GM18498 (cell line): ENCODE measurements around the gene HIC1.

Experiments used
- ATAC-seq: cut with Tn5 transposase; IDR thresholded peaks from one replicate; pipeline ENCODE4 v1.9.1; 2021; ENCODE audit warnings: mild to moderate bottlenecking, moderate library complexity; ENCODE audit not compliant: unreplicated experiment

Gene HIC1

DNA sequence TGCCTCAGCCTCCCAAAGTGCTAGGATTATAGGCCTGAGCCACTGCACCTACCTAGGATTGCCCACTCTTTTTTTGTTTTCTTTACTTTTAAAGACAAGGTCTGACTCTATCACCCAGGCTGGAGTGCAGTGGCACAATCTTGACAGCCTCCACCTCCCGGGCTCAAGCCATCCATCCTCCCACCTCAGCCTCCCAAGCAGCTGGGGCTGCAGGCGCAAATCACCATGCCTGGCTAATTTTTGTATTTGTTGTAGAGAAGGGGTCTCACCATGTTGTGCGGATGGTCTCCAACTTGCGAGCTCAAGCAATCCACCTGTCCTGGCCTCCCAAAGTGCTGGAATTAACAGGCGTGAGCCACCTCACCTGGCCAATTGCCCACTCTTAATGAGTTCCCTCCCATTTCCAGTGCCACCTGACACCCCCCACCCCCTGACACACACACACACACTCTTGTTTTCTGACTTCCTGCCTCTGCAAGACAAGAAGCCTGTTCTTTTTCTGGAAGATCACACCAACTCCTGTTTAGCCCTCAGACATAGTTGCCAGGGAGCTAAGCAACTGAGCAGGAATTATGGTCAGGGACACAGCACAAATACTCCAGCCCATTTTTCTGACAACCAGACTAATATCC, 10.5 kb upstream of the HIC1 start:
- ATAC-seq = no peak

DNA sequence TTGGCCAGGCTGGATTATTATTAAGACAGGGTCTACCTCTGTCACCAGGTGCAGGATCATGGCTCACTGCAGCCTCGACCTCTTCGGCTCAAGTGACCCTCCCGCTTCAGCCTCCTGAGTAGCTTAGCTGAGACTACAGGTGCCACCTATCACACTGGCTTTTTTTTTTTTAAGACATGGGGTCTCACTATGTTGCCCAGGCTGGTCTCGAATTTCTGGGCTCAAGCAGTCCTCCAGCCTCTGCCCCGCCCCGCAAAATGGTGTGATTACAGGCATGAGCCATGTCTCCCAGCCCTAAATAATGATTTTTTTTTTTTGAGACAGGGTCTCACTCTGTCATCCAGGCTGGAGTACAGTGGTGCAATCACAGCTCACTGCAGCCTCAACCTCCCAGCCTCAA, 7.3 kb upstream of the HIC1 start:
- no peak for ATAC-seq

DNA sequence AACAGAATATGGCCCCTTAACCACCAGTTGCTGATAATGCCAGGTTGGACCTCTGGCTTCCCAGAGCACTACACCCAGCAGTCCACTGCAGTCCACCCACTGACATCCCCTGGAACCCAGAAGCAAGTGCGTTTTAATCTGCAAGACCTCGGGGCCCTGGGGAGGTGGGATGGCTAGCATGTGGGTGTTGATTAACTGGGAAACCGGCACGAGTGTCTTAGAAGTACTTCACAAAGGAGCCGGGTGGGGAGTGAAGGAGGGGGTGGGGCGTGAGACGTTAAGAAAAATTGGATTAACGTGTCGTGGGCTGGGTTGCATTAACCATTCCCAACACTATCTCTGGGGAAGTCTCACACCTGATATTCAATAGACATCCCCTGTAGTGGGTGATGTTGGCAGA, 6.1 kb upstream of the HIC1 start:
- ATAC-seq = no peak

- ATAC-seq = peak; percentile 57
These were observed 5.3 kb upstream of the HIC1 start for GRCh38 chr17:2049333-2050299.

GRCh38 chr17:2050300-2051060, 4.4 kb upstream of the HIC1 start:
- peak; percentile 19 for ATAC-seq

DNA sequence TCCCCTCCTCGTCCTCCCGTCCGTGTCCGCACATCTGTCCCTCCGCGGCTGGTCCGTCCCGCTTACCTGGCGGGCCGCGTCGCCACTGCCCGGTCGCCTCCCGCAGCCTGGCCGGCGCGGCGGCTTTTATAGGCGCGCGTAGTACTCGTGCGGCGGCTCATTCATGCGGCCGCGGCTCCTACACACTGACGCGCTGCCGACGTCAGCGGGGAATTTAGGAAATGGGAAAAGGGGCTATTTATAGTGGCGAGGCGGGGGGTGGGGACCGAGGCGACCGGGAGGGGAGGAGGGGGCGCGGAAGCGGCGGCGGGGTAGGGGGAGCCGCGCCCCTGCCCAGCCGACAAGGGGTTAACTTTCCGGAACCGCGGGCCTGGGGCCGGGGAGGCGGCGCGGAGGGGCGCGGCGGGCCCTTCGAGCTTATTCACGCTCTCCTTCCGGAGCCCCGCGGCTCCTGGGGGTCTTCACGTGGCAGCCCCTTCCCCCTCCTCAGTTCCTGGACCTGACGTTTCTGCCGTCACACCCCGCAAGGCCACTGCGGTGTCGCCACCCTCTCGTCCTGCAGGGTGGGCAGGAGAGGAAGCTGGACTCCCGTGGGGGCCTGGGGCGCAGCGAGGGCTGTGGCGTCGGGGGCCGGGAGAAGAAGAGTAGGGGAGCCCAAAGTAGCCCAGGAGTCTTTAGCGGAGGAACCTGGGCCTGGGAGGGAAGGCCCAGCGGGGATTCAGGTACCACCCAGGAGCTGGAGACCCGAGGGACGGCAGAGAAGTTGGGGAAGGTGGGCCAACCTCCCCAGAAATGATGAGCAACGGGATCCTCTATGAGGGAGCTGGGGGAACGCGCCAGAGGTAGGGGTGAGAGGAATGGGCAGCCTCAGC, 3.6 kb upstream of the HIC1 start:
- ATAC-seq = no peak

- no peak for ATAC-seq
These were observed 2.9 kb upstream of the HIC1 start for GRCh38 chr17:2051933-2052559.

GRCh38 chr17:2053380-2054261, 1.3 kb upstream of the HIC1 start:
- ATAC-seq = no peak

GRCh38 chr17:2054262-2054511, 716 bp upstream of the HIC1 start:
- ATAC-seq = no peak

DNA sequence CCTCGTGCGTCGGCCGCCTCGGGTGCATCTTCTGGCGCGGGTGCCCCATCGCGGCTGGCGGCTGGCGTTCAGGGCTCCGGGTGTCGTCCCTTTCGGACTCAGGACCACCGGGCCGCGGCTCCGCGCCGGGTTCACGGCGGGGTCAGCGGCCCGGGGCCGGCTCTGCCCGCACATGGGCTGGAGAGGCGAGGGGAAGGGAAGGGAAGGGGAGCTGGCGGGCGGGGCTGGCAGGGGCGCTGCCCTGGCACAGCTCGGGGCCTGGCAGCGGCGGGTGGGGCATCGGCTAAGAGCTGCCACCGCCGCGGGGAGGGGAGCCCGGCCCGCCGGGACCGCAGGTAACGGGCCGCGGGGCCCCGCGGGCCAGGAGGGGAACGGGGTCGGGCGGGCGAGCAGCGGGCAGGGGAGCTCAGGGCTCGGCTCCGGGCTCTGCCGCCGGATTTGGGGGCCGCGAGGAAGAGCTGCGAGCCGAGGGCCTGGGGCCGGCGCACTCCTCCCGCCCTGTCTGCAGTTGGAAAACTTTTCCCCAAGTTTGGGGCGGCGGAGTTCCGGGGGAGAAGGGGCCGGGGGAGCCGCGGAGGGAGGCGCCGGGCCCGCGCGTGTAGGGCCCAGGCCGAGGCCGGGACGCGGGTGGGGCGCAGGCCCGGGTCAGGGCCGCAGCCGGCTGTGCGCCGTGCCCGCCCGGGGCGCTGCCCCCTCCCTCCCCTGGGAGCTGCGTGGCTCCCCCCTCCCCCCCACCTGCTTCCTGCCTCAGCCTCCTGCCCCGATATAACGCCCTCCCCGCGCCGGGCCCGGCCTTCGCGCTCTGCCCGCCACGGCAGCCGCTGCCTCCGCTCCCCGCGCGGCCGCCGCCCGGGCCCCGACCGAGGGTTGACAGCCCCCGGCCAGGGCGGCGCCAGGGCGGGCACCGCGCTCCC, 646 bp downstream of the HIC1 start:
- no peak for ATAC-seq

- no peak for ATAC-seq
These were observed 1.6 kb downstream of the HIC1 start for GRCh38 chr17:2056206-2057174.

GRCh38 chr17:2057175-2057759, 2.4 kb downstream of the HIC1 start:
- ATAC-seq = no peak

DNA sequence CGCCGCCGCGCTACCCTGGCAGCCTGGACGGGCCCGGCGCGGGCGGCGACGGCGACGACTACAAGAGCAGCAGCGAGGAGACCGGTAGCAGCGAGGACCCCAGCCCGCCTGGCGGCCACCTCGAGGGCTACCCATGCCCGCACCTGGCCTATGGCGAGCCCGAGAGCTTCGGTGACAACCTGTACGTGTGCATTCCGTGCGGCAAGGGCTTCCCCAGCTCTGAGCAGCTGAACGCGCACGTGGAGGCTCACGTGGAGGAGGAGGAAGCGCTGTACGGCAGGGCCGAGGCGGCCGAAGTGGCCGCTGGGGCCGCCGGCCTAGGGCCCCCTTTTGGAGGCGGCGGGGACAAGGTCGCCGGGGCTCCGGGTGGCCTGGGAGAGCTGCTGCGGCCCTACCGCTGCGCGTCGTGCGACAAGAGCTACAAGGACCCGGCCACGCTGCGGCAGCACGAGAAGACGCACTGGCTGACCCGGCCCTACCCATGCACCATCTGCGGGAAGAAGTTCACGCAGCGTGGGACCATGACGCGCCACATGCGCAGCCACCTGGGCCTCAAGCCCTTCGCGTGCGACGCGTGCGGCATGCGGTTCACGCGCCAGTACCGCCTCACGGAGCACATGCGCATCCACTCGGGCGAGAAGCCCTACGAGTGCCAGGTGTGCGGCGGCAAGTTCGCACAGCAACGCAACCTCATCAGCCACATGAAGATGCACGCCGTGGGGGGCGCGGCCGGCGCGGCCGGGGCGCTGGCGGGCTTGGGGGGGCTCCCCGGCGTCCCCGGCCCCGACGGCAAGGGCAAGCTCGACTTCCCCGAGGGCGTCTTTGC, 3.1 kb downstream of the HIC1 start:
- ATAC-seq = no peak

- no peak for ATAC-seq
These were observed 4.0 kb downstream of the HIC1 start for GRCh38 chr17:2058586-2059546.
